Measurements from ENCODE around the gene DAB1. TPM values are rescaled to one million over a fixed set of nuclear protein-coding genes. Genes with fewer than 3 reads are reported as not detected.

DAB1 gene
- total RNA-seq, 1 donor from 2014 or later: not detected

DNA sequence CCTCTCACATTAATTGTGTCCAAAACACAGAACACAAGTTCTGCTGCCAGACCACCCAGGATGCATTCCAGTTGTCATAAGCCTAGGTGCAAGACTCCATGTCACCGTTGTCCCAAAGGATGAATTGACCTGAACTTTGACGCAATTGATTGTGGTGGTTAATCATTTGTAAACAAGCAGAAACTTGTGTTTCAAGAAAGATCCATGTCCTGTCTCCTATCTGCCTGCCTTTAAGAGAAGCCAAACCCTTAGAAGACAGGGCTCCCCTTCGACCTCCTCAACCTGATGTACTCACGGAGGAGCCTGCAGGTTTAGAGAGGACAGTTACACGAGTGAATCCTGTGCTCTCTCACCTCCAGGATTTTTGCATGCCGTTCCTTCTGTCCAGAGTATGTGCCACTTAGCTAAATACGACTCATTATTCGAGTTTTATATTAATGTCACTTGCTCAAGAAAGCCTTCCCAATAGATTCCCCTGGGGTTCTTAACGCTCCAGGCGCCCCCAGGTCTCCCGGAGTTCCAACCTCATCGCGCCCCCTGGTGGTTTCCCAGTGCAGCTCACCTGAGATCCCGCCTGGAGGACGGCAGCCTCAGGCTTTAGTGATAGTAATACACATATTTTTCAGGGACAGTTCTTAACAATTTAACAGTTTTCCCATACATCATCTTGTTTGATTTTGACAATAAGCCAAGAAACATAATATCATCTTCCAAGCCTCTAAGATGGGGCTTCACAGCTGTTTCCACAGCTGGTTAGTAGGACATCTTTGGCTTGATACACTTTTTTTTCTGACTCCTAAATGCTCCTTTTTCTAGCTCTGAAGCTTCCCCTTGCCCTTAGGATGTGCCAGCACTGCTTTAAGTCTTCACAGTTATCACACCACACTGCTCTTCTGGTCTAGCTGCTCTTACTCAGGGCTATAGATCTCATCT is 455.7 kb downstream of the DAB1 start:
- DNase-seq: peak; percentile 32

- DNase-seq: no peak
These were observed 456.5 kb downstream of the DAB1 start for GRCh38 chr1:56967355-56967754.

- no peak for DNase-seq
These were observed 457.2 kb downstream of the DAB1 start for GRCh38 chr1:56966698-56966999.

DNA sequence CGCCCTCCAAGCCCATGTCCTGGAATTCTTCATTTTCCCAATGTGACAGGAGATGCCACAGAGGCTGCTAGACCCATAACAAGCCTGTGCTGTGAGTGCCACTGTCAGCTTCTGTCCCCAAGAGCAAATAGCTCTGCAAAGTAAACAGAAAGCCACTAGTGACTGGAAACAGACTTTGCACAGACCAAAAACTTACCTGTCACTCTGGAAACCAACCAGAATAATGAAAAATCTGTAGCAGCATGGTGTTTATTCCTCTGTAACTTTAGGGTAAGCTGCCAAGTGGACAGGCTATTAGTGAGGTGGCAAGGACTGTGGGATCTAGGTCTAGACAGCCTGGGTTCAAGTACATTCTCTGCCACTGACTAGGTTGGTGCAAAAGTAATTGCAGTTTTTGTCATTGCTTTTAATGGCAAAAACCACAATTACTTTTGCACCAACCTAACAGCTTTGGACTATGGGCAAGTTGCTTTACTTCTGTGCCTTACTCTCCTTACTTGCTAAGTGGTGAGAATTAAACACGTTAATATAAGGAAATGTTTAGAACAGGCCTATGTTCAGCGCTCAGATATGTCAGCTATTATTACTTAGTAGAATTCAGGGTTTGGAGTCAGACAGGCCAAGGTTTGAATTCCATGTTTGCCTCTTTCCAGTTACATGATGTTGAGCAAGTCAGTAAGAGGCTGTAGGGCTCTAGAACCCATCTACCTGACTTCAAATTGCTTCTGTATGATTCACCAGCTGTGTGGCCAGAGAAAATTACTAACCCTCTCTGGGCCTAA is 457.8 kb downstream of the DAB1 start, which contains the start of gene C8B:
Gene C8B (minus strand): TSS at position 100 of the 782 bp plus-strand sequence. CDS start 67 bp downstream, at position 33.
- DNase-seq: no peak

DNA sequence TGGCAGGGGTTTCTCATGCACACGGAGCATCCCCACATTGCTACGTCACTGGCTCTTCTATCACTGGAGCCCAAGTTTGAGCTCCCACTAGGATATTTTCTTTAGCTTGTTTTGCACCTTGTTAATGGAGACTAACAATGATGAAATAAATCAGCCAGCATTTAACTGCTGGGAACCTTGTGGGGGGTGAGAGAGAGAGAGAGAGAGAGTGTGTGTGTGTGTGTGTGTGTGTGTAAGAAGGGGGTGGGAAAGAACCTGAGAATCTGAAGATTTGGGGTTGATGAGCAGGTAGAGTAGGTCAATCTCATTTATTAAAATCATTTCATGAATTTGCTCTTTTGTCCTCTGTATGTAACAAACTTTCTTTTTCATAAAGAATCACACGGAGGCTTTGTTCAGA is 458.7 kb downstream of the DAB1 start:
- DNase-seq: no peak

DNA sequence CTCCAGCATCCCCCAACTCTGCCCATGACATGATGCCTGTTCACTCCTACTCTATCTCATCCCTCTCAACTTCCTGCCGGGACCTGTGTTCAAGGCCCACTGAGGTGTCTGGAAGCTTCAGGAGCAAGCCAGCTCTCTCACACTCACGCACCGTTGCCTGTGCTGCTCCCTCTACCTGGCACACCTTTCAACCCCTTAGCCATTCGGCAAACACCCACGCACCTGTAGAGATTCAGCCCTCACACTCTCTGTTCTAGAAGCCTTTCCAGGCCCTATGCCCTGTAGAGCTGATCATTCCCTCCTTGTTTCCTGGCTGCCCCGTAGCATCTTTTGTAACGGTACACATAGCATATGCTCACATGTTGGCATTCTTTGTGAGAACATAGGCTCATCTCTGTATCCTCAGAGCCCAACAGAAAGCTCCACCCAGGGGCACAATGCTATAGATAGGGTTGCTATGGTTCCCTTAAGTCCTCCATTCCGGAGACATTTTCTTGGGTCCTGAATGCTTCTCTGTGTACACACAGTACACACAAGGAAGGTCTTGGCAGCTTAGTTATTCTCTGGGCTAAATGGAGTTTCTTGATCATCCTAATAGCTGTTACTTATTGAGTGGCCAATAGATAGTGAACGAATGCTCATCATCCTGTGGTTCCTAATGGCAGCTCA is 459.4 kb downstream of the DAB1 start:
- DNase-seq: no peak

DNA sequence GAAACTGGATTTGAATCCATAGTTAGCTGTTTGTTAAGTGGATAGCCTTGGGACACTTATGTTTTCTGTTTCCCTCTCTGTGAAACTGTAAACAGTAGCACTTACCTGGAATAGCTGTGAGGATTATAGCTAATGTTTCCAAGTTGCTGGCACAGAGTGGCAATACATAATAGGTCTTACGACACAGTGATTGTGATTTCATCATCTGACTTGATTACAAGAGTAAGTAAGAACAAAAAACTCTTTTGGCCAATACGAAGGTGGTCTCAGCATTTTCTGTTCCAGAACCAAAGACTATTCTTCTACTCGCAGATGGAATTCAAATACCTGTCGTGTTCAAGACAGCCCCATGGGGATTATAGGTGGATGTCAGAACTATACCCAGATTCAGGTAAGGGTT is 460.2 kb downstream of the DAB1 start:
- DNase-seq: no peak

GRCh38 chr1:56961426-56961825 is 462.4 kb downstream of the DAB1 start:
- DNase-seq: no peak

- no peak for DNase-seq
These were observed 465.3 kb downstream of the DAB1 start for GRCh38 chr1:56958526-56958925.

DNA sequence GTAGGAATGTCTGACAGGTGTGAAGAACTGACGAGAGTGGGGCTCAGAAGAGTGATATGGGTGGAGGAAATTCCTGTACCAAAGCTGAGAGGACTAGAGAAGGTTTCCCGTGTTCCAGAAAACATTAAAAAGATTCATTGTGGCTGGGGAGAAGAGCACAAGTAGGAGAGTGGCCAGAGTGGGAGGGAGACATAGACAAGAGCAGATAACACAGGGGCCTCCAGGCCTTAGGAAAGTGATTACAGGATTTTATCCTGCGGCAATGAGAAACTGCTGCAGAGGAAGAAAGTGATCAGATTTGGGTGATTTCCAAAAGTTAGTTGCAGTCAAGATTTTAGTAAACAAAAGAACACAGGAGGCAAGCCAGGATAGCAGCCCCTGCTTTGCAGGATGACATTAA is 465.9 kb downstream of the DAB1 start:
- no peak for DNase-seq

DNA sequence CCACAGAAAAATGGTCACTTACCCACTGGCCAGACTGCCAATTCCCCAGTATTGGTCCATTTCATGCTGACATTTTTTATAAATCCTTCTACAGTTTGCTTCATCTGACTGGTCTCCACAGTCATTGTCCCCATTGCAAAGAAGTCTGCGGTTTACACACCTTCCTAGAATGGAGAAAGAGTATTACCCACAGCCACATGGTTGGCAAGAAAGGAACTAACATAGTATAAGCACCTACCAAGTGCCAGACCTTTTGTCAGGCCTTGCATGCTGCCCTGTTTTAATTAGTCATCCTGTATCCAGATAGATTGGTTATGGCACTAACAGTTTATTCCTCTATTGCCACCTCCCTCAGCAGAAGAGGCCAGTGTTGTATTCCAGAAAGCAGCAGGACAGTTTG is 469.2 kb downstream of the DAB1 start:
- no peak for DNase-seq

- no peak for DNase-seq
These were observed 470.5 kb downstream of the DAB1 start for GRCh38 chr1:56953386-56953785.

DNA sequence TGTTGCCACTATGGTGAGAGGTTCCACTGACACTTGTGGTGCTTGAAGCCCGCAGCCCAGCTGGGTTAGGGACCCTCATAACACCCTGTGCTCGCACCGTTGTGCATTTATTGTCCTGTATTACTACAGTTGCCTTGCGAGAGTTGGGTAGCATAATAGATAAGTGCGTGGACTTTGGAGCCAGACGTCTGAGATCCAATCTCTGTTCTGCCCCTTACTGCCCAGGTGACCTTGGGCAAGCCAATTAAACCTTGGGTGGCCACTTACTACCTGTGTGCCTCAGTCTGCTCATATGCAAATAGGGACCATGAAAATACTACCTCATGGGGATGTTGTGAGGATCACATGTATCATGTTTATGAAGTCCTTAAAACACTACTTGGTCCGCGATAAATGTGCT is 471.4 kb downstream of the DAB1 start:
- DNase-seq: no peak

DNA sequence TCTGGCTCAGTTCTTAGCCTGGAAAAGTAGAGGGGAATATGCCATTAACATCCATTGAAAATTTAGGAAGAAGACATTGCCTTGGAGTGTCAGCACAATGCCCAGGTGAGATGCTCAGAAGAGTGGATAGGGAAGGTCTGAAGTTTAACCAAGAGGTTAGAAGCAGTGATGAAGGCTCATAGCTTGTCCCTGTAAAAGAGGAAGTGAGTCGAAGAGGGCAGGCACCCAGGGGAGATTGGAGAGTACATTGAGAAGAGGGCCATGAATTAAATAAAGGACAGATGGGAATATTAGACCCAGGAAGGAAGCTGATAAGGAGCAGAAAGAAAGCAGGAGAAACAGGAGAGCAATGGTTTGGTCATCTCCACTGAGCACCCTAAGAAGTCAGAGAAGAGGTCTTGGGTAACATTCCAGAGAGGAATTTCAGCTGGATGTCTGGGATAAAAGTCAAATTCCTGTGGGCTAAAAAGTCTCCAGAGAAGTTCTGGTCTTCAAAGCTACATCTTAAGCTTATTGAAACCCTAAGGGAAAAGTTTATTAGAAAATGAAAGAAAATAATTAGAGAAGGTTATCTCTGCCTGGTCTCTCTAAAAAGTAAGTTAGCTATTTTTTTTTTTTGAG is 475.3 kb downstream of the DAB1 start:
- DNase-seq: no peak
